ENCODE measurements around the gene CNBP. TPM values are rescaled to one million over a fixed set of nuclear protein-coding genes. Genes with fewer than 3 reads are reported as not detected.

CNBP gene
- polyA plus RNA-seq, 1 donor (not counting 4 experiments of a cell fraction or from before 2014, with no cell fraction given) = 388 TPM

GRCh38 chr3:129130291-129130813 lies 53.3 kb downstream of the CNBP start:
- H3K9me1 ChIP-seq (ENCODE audit: control insufficient read depth, extremely low read depth, insufficient read depth, low read length) = no peaks in the 10 kb centered on the region
- peaks cover 22 to 33% of the 10 kb centered on the region in 2 experiments for H3K36me3 ChIP-seq (ENCODE audit: control insufficient read depth in 2 of 2, extremely low read depth in 1 of 2, insufficient read depth in 2 of 2, low read length in 2 of 2)
- no peak overlapping the region for H3K4me2 ChIP-seq (ENCODE audit: control insufficient read depth, extremely low read depth, insufficient read depth, low read depth, low read length)
- TF ChIP-seq EZH2 (IDR thresholded peaks at IDR 0.05; ENCODE audit: low read length) (no peak), CTCF (optimal IDR thresholded peaks at IDR 0.05 in 1 of 3, IDR thresholded peaks at IDR 0.05 in 1 of 3, conservative IDR thresholded peaks at IDR 0.05 in 1 of 3; ENCODE audit: extremely low read depth in 1 of 3, insufficient read depth in 2 of 3, low read length in 3 of 3) (no peak)
- FAIRE-seq = no peak
- H3K9me3 ChIP-seq (ENCODE audit: control insufficient read depth, low read depth, low read length) = no peaks in the 10 kb centered on the region
- DNase-seq (ENCODE audit: low read depth, low spot score) = no peak
- H3K4me1 ChIP-seq (ENCODE audit: control insufficient read depth, extremely low read depth, insufficient read depth, low read length) = no peaks in the 10 kb centered on the region
- no peak overlapping the region for H2AFZ ChIP-seq (ENCODE audit: control insufficient read depth, low read length)
- no peaks in the 10 kb centered on the region for H3K79me2 ChIP-seq (ENCODE audit: control insufficient read depth, insufficient read depth, low read length)
- H3K27me3 ChIP-seq (ENCODE audit: control insufficient read depth, extremely low read depth, insufficient read depth, low read length) = no peaks in the 10 kb centered on the region
- dilution Hi-C loops (cut with MboI; ENCODE audit: extremely low pct_ligation_motif_present, low sequenced_read_pairs) = no loop called here
- no peak overlapping the region for H3K4me3 ChIP-seq (ENCODE audit: control insufficient read depth in 2 of 3, extremely low read depth in 1 of 3, insufficient read depth in 2 of 3, low read depth in 1 of 3, low read length in 3 of 3)
- no peak overlapping the region for H3K9ac ChIP-seq (ENCODE audit: control insufficient read depth, extremely low read depth, insufficient read depth, low read length)
- no peak overlapping the region for H3K27ac ChIP-seq (ENCODE audit: control insufficient read depth, insufficient read depth, low read length)
- H4K20me1 ChIP-seq (ENCODE audit: control insufficient read depth, extremely low read depth, insufficient read depth, low read length) = no peaks in the 10 kb centered on the region

- Histone ChIP-seq H3K9me1 (ENCODE audit: control insufficient read depth, extremely low read depth, insufficient read depth, low read length) (no peaks in the 10 kb centered on the region), H3K36me3 (ENCODE audit: control insufficient read depth in 2 of 2, extremely low read depth in 1 of 2, insufficient read depth in 2 of 2, low read length in 2 of 2) (peaks cover 16 to 20% of the 10 kb centered on the region in 2 experiments), H3K27me3 (ENCODE audit: control insufficient read depth, extremely low read depth, insufficient read depth, low read length) (no peaks in the 10 kb centered on the region), H3K4me1 (ENCODE audit: control insufficient read depth, extremely low read depth, insufficient read depth, low read length) (peaks cover 3% of the 10 kb centered on the region), H3K9ac (ENCODE audit: control insufficient read depth, extremely low read depth, insufficient read depth, low read length) (no peak overlapping the region), H4K20me1 (ENCODE audit: control insufficient read depth, extremely low read depth, insufficient read depth, low read length) (no peaks in the 10 kb centered on the region), H3K27ac (ENCODE audit: control insufficient read depth, insufficient read depth, low read length) (no peak overlapping the region), H3K9me3 (ENCODE audit: control insufficient read depth, low read depth, low read length) (no peaks in the 10 kb centered on the region), H3K4me2 (ENCODE audit: control insufficient read depth, extremely low read depth, insufficient read depth, low read depth, low read length) (no peak overlapping the region), H3K79me2 (ENCODE audit: control insufficient read depth, insufficient read depth, low read length) (no peaks in the 10 kb centered on the region), H3K4me3 (ENCODE audit: control insufficient read depth in 2 of 3, extremely low read depth in 1 of 3, insufficient read depth in 2 of 3, low read depth in 1 of 3, low read length in 3 of 3) (no peak overlapping the region), H2AFZ (ENCODE audit: control insufficient read depth, low read length) (no peak overlapping the region)
- dilution Hi-C loops (cut with MboI; ENCODE audit: extremely low pct_ligation_motif_present, low sequenced_read_pairs) = no loop called here
- no peak for DNase-seq (ENCODE audit: low read depth, low spot score)
- TF ChIP-seq CTCF (optimal IDR thresholded peaks at IDR 0.05 in 1 of 3, IDR thresholded peaks at IDR 0.05 in 1 of 3, conservative IDR thresholded peaks at IDR 0.05 in 1 of 3; ENCODE audit: extremely low read depth in 1 of 3, insufficient read depth in 2 of 3, low read length in 3 of 3) = no peak
- FAIRE-seq = no peak
Measured at GRCh38 chr3:129128357-129129155, 55.1 kb downstream of the CNBP start.

All from keratinocyte (primary cell).